ENCODE data around the gene NOS3. TPM values are rescaled to one million over a fixed set of nuclear protein-coding genes. Genes with fewer than 3 reads are reported as not detected.

Gene NOS3
- total RNA-seq, 3 donors from 2014 or later (not counting 1 experiment from before 2014, with no cell fraction given) = 2.6 to 5.9 (median 3.8) TPM

DNA sequence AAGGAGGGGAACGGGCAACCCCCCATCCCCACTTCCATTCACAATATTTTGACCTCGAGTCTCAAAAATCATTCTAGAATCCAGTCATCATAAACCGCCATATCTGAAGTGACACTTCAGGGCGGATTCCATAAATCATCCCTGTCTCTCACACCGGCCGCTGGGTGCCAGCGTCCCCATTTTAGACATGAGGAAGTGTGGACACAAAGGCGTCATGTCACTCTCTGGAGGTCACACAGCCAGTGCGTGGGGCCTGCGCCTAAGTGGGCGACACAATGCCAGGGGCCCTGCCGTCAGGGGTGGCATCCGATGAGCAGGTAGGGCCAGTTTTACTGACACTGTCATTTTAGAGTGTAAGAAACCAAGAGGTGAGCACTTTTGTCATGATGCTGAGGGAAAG lies 32.2 kb upstream of the NOS3 start:
- H3K4me3 Mint-ChIP-seq = no peak overlapping the region
- DNase-seq (no peak), ATAC-seq (no peak)
- Histone ChIP-seq H3K27me3 (ENCODE audit: control insufficient read depth, insufficient read depth, low read length) (peaks cover 8% of the 10 kb centered on the region), H3K4me1 (ENCODE audit: control insufficient read depth, insufficient read depth, low read length) (peaks cover 4% of the 10 kb centered on the region), H3K36me3 (ENCODE audit: control insufficient read depth, insufficient read depth, low read length) (no peaks in the 10 kb centered on the region), H3K9me3 (ENCODE audit: control insufficient read depth, insufficient read depth, low read length) (no peaks in the 10 kb centered on the region), H3K4me3 (ENCODE audit: low read length) (no peak overlapping the region), H3K27ac (ENCODE audit: low read length) (no peak overlapping the region)
- intact Hi-C loops (cut with micrococcal nuclease) = no loop called here
- TF ChIP-seq, protein P1, sequence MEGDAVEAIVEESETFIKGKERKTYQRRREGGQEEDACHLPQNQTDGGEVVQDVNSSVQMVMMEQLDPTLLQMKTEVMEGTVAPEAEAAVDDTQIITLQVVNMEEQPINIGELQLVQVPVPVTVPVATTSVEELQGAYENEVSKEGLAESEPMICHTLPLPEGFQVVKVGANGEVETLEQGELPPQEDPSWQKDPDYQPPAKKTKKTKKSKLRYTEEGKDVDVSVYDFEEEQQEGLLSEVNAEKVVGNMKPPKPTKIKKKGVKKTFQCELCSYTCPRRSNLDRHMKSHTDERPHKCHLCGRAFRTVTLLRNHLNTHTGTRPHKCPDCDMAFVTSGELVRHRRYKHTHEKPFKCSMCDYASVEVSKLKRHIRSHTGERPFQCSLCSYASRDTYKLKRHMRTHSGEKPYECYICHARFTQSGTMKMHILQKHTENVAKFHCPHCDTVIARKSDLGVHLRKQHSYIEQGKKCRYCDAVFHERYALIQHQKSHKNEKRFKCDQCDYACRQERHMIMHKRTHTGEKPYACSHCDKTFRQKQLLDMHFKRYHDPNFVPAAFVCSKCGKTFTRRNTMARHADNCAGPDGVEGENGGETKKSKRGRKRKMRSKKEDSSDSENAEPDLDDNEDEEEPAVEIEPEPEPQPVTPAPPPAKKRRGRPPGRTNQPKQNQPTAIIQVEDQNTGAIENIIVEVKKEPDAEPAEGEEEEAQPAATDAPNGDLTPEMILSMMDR (IDR thresholded peaks at IDR 0.05) = no peak
- no peak overlapping the region for H3K27ac Mint-ChIP-seq
- 48% methylated on average over 13 of the region's 13 CpGs for WGBS (ENCODE audit: insufficient coverage)
- H3K4me1 Mint-ChIP-seq = peaks cover 0 to 18% of the 10 kb centered on the region in 2 donors
- no peaks in the 10 kb centered on the region for H3K36me3 Mint-ChIP-seq
- no peaks in the 10 kb centered on the region for H3K9me3 Mint-ChIP-seq
- H3K27me3 Mint-ChIP-seq (ENCODE audit: low read depth in 2 of 2) = peaks cover 35 to 42% of the 10 kb centered on the region in 2 donors

- intact Hi-C loops (cut with micrococcal nuclease) = no loop called here
- Mint-ChIP-seq H3K4me3 (no peak overlapping the region), H3K4me1 (peaks cover 0 to 18% of the 10 kb centered on the region in 2 donors), H3K27me3 (ENCODE audit: low read depth in 2 of 2) (peaks cover 35 to 42% of the 10 kb centered on the region in 2 donors), H3K36me3 (no peaks in the 10 kb centered on the region), H3K27ac (no peak overlapping the region), H3K9me3 (no peaks in the 10 kb centered on the region)
- no peaks in the 10 kb centered on the region for H3K36me3 ChIP-seq (ENCODE audit: control insufficient read depth, insufficient read depth, low read length)
- no peak for ATAC-seq
- no peak for DNase-seq
- TF ChIP-seq, protein P1 (IDR thresholded peaks at IDR 0.05) = no peak
- 90% methylated on average over 3 of the region's 3 CpGs for WGBS (ENCODE audit: insufficient coverage)
- peaks cover 4% of the 10 kb centered on the region for H3K4me1 ChIP-seq (ENCODE audit: control insufficient read depth, insufficient read depth, low read length)
- H3K27ac ChIP-seq (ENCODE audit: low read length) = no peak overlapping the region
- H3K27me3 ChIP-seq (ENCODE audit: control insufficient read depth, insufficient read depth, low read length) = peaks cover 8% of the 10 kb centered on the region
- no peaks in the 10 kb centered on the region for H3K9me3 ChIP-seq (ENCODE audit: control insufficient read depth, insufficient read depth, low read length)
- no peak overlapping the region for H3K4me3 ChIP-seq (ENCODE audit: low read length)
Observed at GRCh38 chr7:150959081-150959480, 31.7 kb upstream of the NOS3 start.

GRCh38 chr7:150959739-150960734 lies 30.8 kb upstream of the NOS3 start:
- DNase-seq (peak in 1 of 2 donors; percentile 53), ATAC-seq (peak in 1 of 3 donors; percentile 53)
- 53% methylated on average over 24 of the region's 24 CpGs for WGBS (ENCODE audit: insufficient coverage)
- H3K27ac ChIP-seq (ENCODE audit: low read length) = no peak overlapping the region
- intact Hi-C loops (cut with micrococcal nuclease) = loop anchor here (5.0 kb wide), 1 partner anchor 57 kb away; no protein-coding TSS in a partner anchor
- no peaks in the 10 kb centered on the region for H3K36me3 Mint-ChIP-seq
- peaks cover 4% of the 10 kb centered on the region for H3K4me1 ChIP-seq (ENCODE audit: control insufficient read depth, insufficient read depth, low read length)
- TF ChIP-seq, protein P1 (IDR thresholded peaks at IDR 0.05) = no peak
- H3K9me3 ChIP-seq (ENCODE audit: control insufficient read depth, insufficient read depth, low read length) = no peaks in the 10 kb centered on the region
- H3K4me1 Mint-ChIP-seq = peaks cover 0 to 18% of the 10 kb centered on the region in 2 donors
- peaks cover 45% of the 10 kb centered on the region in 2 donors for H3K27me3 Mint-ChIP-seq (ENCODE audit: low read depth in 2 of 2)
- H3K36me3 ChIP-seq (ENCODE audit: control insufficient read depth, insufficient read depth, low read length) = no peaks in the 10 kb centered on the region
- no peaks in the 10 kb centered on the region for H3K9me3 Mint-ChIP-seq
- no peak overlapping the region for H3K4me3 Mint-ChIP-seq
- H3K4me3 ChIP-seq (ENCODE audit: low read length) = no peak overlapping the region
- no peak overlapping the region for H3K27ac Mint-ChIP-seq
- peaks cover 16% of the 10 kb centered on the region for H3K27me3 ChIP-seq (ENCODE audit: control insufficient read depth, insufficient read depth, low read length)
